Heart left ventricle (tissue), 13 donors: ENCODE data around the gene G6PC3.

Experiments used
- POLR2A ChIP-seq, 2 donors: fragments of 450-650 bp; IDR thresholded peaks; one replicate each; pipeline ENCODE4 v1.6.1; 2017; ENCODE audit warnings: antibody characterized with exemption in 2 of 2, mild to moderate bottlenecking in 2 of 2, moderate library complexity in 2 of 2
- TF ChIP-seq, protein P1 (sequence below), 12 donors: fragments of 200-600 bp; sonication (generic) in 4 of 12; IDR thresholded peaks; one replicate each; pipeline versions ENCODE4 v1.5.0 to v1.8.0; 2018 to 2022; ENCODE audit warnings: antibody characterized with exemption in 12 of 12, mild to moderate bottlenecking in 5 of 12
- donor health status: ischemic (EF 13 %, LVEDD 7.1; RV severe dilation, severe dysfunction).
- donor health status: DM: no; HTN: yes; CAD: no.
- donor health status: DM: no; HTN: no; CAD: no.
- donor health status: ischemic (EF 25% LVEDD 6.9; RV normal size, moderate dysfunction).
- donor health status: ischemic (EF 25% LVEDD 5.7; RV mildly dilated, moderate dysfunction).
- donor health status: ischemic (EF 35%, LVEDD 5.7; RV mildly dilated, moderate dysfunction).
- donor health status: nonischemic (EF 11% LVEDD 7.7; RV severe dilation, severe dysfunction).
- donor health status: DM: yes; HTN: yes; CAD: no.
- donor health status: PGD.
- donor health status: ischemic (EF 29% LVEDD 5.4; RV normal size, mild dysfunction).
- donor health status: nonischemic (EF 23%, LVEDD 6.1; RV moderate dilation, normal function).

DNA sequence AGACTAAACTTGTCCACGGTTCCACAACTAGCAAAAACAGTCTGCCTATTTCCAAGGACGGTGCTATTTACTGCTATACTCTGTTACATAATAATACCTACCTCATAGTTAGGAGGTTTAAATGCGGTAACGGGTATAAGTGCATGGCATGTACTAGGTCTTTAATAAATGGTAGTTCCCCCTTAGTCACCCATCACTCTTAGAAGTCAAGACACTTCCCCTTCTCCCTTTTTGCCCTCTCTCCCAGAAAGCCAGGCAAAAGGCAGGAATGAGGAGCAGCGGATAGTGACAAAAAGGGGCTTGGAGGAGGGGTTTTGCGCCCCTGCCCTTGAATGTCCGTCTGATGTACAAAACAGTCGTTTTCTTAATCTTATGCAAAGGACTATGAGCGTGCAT lies 3.0 kb upstream of the G6PC3 start:
- TF ChIP-seq, protein P1, sequence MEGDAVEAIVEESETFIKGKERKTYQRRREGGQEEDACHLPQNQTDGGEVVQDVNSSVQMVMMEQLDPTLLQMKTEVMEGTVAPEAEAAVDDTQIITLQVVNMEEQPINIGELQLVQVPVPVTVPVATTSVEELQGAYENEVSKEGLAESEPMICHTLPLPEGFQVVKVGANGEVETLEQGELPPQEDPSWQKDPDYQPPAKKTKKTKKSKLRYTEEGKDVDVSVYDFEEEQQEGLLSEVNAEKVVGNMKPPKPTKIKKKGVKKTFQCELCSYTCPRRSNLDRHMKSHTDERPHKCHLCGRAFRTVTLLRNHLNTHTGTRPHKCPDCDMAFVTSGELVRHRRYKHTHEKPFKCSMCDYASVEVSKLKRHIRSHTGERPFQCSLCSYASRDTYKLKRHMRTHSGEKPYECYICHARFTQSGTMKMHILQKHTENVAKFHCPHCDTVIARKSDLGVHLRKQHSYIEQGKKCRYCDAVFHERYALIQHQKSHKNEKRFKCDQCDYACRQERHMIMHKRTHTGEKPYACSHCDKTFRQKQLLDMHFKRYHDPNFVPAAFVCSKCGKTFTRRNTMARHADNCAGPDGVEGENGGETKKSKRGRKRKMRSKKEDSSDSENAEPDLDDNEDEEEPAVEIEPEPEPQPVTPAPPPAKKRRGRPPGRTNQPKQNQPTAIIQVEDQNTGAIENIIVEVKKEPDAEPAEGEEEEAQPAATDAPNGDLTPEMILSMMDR (IDR thresholded peaks at IDR 0.05): no peak
- no peak for TF ChIP-seq POLR2A (IDR thresholded peaks at IDR 0.05)
